Colon (tissue), 2 donors: ENCODE data around the gene H6PD.

Source experiments
- FAIRE-seq: peaks from 2 replicates; lab custom pipeline; 2012; peaks lifted over from hg19 to GRCh38; lab: Jason Lieb, UNC
- donor health status: control.
- donor health status: control.

H6PD gene, protein sequence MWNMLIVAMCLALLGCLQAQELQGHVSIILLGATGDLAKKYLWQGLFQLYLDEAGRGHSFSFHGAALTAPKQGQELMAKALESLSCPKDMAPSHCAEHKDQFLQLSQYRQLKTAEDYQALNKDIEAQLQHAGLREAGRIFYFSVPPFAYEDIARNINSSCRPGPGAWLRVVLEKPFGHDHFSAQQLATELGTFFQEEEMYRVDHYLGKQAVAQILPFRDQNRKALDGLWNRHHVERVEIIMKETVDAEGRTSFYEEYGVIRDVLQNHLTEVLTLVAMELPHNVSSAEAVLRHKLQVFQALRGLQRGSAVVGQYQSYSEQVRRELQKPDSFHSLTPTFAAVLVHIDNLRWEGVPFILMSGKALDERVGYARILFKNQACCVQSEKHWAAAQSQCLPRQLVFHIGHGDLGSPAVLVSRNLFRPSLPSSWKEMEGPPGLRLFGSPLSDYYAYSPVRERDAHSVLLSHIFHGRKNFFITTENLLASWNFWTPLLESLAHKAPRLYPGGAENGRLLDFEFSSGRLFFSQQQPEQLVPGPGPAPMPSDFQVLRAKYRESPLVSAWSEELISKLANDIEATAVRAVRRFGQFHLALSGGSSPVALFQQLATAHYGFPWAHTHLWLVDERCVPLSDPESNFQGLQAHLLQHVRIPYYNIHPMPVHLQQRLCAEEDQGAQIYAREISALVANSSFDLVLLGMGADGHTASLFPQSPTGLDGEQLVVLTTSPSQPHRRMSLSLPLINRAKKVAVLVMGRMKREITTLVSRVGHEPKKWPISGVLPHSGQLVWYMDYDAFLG

DNA sequence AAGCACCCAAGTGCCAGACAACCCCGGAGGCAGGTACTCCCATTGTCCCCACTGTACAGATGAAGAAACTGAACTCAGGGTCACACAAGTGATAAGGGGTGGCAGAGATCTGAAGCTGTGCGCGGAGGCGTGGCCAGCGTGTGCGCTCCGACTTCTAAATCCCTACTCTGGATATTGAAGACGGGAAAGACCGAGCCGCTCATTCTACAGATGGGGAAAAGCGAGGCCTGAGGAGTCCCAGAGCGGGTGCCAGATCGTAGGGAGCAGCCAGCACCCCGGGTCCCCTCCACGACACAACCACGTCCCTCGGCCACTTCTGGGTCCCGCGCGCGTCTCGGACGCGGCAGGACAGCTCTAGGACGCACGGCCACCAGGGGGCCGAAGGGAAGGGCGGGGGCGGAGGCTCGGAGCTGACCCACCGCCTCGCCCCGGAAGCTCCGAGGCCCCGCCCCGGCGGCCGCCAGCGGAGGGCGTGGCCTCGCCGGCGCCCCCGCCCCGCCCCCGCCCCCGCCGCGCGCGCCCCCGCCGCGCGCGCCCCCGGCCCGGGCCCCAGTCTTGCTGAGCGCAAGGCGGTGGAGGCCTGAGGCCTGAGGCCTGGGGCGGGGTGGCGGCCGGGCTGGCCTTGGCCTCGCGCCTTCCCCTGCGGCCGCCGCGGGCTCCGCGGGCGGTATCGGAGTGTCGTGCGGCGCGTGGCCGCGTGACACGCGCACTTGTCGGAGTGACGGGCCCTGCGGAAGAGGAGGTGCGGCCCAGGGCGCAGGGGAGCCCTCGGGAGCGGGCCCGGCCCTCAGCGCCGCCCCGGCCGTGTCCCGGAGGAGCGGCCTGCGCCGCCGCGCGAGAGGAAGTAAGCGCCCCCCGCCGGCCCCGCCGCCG, at the start of gene H6PD:
TSS of gene H6PD (plus strand) at position 552 of the 873 bp plus-strand sequence. CDS start 10,161 bp downstream, outside the sequence.
- no peak for FAIRE-seq

DNA sequence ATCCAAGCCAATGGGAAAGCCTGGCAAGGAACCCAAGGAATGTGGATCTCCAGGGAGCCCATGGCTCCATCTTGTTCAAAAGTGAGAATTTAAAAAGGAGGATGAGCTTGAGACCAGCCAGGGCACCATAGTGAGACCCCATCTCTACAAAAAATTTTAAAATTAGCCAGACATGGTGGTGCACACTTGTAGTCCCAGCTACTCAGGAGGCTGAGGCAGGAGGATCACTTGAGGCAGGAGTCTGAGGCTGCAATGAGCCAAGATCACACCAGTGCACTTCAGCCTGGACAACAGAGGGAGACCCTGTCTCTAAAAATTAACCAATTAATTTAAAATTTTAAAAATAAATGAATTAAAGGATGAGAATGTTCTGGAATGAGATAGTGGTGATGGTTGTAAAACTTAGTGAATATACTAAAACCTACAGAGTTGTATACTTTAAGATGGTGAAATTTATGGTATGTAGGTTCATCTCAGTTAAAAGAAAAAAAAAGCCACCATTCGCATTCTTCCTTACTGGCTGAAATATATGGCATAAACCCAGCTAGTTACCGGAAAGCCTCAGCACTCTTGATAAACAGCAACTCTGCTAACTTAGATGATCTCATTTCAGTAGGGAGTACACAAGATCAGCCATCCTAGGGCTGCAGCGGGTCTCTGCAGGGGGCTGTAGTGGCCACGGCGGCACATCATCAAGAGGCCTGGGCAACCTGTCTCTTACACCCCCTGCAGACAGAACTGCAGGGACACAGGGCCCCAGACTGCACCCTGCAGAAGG, 48.3 kb upstream of the H6PD start:
- no peak for FAIRE-seq

DNA sequence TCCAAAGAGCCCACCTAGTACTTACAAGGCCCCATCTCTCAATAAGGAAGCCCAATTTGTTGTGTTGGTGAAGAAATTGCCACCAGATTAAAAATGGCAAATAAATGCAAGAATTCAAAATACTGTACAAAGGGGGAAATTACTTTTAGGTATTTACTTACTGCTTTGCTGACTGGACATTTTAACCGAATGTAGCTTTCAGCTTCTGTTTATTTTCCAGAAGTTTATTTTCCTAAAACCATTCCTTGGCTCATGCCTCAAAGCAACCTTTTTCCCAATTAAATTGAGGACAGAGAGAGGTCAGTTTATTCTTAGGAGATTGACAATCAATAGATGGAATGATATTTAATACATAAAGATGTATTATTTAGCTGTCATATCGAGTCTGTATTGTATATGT, 47.6 kb upstream of the H6PD start:
- no peak for FAIRE-seq

DNA sequence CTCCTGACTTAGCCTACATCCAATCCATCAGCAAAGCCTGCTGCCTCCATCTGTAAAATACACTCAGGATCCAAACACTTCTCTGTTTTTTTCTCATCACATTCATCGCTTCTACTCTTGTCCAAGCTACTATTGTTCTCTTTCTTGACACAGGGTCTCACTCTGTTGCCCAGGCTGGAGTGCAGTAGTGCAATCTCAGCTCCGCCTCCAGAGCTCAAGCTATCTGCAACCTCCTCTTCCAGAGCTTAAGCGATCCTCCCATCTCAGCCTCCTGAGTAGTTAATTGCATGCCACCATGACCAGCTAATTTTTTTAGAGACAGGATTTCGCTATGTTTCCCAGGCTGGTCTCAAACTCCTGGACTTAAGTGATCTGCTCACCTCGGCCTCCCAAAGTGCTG, 44.3 kb upstream of the H6PD start:
- no peak for FAIRE-seq

DNA sequence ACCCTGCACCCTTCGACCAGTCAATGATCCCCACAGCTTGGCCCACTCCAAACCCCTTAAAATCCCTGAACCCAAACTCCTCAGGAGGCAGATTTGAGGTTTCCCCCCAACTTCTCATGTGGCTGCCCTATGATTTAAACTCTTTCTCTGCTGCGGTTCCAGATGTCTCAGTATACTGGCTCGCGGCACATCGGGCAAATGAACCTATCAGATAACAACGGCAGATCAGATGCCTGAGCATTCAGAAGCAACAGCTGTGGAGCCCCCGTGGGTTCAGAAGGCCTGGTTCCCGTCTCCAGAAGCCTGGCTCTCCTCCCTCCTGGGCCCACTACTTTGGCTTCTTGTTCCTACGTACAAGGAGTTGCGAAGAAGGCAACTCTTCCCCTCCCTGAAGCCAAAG, 43.3 kb upstream of the H6PD start:
- no peak for FAIRE-seq

DNA sequence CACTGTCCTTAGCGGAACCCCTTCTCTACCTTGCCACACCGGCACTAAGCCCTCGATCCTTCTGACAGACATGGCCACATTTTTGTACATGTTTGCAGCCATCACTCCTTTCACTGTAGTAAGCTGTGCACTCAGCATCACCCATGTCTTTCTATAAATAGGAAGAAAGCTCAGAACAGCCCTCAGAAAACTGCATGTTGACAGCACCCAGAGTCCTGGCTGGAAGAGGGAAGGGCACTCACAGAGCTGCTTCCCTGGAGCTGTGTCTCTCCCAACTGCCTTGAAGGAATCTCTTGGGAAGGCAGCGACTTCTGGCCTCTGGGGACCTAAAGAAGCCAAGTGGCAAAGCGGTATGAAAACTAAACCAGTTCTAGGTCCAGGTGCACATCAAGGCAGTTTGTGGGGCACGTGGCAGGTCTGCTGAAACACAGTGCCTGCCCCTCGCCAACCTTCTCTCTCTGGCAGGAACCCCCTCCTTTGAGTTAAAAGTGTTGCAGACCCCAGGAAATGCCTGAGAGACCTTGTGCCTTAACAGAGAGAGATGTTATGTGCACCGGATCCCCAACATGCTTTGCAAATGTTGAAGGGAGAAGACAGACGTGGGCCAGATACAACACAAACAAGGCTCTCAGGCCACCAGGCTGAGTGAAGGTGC, 41.9 kb upstream of the H6PD start:
- FAIRE-seq = no peak

DNA sequence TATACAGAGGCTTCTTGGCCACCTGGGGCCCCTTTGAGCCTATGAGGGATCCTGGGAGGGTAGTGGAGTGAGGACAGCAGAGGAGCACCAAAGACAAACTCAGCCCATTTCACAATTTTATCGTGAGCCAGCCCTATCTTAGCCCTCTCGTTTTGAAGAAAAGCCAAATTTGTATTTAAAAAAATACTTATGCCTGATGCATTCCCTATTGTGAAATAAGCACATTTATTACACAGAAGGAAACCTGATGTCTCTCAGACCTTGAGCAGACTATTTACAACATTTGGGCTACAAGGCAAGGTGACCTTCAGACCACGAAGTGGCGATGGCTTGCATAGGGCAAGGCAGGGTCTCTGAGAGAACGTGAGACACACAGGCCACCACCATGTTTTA, 41.3 kb upstream of the H6PD start:
- FAIRE-seq = no peak

DNA sequence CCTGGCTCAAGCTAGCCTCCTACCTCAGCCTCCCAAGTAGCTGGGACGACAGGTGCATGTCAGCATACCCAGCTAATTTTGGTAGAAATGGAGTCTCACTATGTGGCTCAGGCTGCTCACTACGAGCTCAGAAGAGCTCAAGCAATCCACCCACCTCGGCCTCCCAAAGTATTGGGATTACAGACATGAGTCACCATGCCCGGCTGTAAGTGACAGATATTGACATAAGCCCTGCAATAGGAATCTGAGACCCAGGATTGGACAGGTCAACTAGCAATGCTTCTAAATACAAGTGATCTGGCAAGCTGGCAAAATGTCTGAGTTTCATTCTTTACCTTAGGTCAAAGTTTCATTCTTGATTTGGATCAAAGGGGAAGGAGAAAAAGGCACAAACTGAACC, 40.5 kb upstream of the H6PD start:
- FAIRE-seq = no peak

DNA sequence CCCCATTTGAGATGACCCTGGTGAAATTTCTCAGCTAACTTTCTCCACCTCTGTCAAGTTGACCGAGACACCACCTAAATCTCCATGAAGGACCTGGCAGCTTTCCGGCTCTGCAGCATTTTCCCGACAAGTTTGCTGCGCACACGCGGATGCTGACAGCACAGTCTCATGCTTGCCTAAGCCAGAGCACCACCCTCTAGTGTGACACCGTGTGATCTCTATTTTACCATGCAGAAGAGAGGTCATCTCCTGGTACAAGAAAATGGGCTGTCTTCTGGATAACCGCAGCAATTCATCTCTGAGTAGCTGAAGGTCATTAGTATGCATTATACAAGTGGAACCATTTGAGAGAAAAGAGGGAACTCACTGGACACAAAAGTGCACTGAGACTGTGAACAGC, 38.9 kb upstream of the H6PD start:
- FAIRE-seq = no peak

DNA sequence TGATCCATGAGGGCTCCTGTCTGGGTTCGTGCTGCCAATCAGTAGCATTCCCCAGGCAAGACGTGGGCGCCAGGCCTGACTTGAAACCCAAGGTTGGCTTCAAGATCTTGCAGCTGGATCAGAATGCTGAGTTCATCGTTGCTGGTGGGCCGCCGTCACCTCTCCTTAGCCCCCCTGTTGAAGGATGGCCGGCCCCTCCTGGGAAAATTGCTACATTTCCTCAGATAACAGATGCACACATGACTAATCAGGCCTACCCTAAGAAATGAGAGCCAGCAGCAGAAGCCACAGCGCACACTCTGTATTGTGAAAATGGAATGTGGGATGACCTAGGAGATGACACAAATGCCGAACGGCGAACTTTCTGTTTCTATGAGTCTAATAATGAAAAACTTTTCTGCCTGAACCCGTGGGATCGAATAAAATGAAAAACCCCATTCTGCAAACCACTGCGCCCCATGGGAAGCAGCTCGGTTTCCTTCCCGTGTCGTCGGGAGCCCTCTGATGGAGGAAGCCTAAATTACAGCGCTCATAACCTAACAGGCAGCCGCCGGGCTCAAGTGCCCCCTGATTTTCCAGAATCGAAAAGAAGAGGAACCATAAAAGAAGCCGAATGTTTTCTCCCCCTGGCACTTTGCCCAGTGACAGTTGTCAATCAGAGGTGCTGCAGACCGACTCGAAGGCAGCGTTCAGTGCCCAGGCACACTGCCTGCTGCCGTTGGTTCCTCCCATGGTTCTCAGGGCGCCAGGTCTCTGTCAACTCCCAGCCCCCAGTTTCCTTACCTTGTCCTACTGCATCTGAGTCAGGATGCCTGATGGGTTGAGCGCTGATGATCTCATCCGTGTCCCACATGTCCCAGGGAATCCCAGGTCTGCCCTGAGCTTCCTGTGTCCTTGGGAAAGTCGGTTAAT, 38.2 kb upstream of the H6PD start:
- no peak for FAIRE-seq

DNA sequence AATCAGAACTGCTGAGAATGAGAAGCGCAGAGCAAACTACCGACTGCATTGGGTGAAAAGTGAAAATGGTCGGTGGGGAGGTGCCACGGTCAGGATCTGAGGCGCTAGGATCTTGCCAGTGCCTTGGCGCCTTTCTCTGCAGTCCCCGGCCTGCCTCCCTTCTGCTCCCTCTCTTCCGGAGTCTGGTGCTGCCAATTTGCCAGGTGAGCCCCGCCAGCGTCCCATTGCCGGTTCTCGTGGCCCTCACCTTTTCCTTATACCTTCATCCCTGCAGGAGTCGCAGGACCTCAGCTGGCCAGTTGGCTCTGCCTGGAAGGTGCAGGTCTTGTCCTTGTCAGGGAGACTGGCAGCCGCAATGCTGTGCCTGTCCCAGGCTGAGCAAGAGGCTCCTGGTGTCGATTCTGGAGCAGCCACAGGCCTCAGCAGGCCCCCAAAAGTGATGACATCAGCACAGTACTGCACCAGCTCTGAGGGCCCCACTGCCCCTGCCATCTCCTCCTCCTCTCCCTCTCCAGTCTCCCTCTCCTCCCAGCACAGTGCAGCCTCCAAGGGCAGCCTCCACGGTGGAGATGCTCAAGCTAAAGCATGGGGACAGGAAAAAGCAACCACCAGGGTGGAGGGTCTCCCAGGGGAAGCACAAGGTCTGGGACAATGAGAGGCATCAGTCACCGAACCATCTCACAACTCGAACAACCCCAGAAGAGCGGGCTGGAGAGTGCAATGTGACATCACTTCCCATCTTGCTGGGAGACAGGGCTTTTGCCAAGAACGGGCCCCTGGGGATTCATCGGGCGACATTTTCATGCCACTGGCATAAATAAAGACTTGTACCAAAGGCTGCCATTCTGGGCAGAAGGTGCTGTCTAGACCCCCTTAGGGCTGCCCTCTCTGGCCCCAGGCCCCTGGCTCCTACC, 37.1 kb upstream of the H6PD start:
- FAIRE-seq = no peak

DNA sequence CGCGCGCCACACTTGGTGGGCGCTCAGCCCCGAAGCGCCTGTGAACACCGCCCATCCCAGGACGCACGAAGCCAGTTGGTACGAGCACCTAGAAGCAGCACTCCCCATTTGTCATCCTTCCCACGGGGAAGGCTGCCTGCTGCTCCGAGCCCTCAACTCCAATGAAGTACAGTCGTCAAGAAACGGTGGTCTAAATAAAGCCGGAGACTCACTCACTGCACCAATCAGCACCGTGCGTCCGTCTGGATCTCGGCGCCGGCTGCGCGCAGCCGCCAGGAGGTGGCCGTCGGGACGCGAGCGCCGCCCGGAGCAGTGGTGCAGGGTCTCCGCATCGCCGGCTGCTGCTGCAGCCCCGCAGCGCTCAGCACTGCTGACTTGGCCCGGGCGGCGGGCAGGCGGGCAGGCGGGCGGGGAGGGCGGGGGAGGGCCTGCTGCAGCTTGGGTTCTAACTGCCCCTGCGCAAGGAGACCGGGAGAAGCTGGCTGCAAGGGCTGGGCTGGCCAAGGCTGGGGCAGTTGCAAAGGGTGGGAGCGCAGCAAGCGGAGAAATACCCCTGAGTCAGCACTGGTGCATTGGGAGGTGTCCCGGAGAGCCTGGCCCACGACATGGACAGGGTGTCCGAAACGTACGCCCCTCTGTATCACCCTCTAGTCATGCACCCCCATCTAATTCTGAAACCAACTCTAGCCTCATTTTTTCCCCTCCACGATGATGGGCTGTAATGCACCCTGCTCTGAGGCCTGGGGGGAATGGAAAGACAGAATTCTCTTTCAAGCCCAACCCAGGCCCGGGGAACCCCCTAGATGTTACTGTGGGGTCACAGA, 35.8 kb upstream of the H6PD start:
- no peak for FAIRE-seq

DNA sequence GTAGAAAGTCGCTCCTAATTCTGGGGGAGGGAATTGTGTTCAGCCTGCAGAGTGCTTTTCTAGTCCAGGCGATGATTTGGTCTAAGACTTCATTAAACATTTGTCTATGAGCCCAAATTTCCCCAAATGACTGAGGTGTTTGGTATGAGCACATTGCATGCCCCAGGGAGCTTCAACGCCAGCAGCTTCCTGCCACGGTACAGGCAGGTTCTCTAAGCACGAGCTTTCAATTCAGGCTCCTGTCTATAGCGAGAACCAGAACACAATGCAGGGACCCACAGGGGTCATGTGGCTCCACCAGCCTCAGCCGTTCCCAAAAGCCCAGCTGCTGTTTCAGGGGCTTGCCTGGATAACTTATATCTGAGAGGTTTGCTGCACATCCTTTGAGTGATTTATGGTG, 34.1 kb upstream of the H6PD start:
- FAIRE-seq = no peak

DNA sequence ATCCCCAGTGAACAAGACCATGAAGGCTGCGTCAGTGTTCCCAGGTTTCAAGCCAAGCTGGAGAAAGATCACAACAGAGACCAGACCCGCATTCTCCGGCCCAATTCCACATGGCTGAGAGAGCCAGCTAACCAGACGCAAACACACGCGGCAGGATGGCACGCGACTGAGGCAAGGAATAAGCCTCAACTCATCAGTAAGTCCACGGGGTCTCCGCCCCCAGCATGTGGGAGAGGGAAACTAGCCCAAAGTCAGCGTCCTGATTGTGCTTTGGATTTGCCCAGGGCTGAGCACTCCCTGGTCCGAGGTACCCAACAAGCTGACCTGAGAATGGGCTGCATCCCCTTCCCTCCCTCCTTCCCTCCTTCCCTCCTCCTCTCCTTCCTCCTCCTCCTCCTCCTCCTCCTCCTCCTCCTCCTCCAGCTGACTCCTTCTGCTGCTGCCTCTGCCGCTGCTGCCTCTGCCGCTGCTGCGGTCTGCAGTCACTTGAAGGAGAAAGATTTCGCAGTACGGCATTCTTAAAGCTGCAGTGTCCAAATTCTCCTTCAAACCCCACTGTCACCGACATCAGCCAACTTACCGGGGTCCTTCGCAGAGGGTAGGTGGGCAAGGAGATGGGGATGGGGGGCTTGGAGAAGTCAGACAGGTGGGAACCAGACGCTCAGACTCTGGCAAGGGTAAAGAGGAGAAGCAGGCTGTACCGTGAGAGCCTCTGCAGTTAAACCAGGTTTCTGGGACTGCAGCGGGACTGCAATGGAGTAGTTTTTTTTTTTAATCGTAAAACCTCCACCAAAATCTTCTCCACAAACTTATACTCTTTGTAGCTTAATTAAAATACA, 33.0 kb upstream of the H6PD start:
- FAIRE-seq = no peak

DNA sequence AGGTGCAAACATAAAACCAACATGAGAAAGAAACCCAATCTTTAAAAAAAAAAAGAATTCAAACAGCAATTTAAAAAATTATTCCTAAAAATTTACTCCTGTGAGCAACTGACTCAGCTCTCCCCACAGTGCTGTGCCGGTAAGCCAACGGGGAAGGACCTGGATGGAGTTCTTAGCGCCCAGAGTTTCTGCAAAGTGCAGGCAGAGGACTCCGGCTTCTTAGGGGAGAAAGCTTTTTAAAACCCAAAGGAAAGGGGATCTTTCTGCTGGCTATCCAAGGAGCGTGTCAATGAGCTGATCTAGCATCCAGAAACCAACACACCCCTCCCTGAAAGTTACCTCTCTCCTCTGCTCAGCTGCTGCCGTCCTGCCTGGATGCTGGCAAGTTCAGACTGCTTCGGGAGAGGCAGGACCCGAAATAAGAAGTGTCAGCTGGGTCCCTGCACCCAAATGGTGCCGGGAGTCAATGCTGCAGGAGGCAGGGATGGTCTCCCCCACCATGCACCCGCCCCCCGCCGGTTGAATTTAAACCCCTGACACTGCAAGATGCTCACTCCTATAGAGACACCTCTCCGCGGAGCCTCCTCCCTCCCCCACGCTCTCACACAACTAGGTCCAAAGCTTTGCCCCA, 32.2 kb upstream of the H6PD start:
- no peak for FAIRE-seq

DNA sequence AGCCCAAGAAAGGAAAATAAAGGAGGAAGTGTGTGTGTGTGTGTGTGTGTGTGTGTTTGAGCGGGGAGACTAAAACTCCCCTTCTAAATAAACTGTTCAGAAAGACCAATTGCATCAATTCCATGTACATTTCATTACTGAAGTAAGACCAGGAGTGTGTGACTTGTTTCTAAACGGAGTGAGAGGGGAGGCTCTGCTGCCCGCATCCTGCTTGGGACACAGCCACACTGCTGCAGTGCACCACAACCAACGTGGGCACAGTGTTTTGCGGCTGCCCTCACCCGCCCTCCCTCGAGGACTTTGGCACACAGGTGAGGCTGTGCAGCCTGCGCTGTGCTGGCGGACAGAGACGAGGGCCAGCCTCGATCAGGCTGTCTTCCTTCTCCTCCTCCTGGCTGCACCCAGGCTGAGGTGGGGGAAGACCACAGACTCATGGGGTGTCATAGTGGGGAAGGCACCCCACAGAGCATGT, 31.0 kb upstream of the H6PD start:
- no peak for FAIRE-seq
